Measurements from ENCODE around the gene ITPR2. TPM values are rescaled to one million over a fixed set of nuclear protein-coding genes. Genes with fewer than 3 reads are reported as not detected.
"Not testable (repeated sequence)": the region's sequence is repeated elsewhere in the genome, so short reads cannot be mapped to it uniquely, and the experiment has no call there.

ITPR2 gene
- polyA plus RNA-seq, 12 donors, result 2.6 to 10.1 (median 4.6) TPM; not detected in 1

DNA sequence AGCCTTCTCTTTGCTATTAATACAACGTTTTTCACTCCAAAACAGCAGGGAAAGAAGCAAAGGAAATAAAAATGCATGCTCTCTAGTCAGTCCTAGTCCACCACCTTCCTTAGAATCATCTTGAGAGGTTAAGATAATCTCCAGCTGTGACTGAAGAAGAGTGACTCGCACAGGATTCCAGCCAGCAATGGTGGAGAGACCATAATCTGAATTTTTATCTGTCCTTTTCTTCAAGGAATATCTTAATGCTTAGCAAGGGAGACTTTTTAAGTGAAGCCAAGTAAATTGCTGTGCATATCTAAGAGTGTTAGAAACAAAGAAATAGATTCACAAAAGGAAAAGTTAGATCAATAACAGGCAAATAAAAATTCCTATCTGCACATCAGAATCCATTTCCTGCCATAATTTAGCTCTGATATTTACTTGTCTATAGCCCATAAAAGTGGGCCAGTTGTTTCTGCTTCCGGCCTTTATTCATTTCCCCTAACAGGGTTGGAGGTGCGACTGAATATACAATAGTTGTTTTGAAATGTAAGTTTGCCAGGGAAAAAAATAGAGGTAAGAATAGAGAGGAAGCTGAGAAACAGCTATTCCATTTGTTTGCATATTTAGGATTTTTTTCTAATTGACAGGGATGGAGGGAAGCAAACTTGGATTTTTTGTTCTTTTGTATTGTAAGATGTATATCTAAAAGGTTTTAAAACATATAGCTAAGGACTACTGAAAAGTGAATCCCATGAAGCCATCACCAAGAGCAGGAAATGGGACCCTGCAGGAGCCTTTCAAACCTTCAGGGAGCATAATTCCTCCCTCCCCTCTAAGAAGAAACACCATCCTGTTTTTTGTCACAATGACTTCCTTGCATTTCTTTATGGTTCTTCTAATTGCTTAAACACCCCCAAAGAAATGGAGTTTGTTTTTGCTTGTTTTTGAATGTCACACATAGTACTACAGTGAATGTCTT lies 154.0 kb downstream of the ITPR2 start:
- no peak for DNase-seq

DNA sequence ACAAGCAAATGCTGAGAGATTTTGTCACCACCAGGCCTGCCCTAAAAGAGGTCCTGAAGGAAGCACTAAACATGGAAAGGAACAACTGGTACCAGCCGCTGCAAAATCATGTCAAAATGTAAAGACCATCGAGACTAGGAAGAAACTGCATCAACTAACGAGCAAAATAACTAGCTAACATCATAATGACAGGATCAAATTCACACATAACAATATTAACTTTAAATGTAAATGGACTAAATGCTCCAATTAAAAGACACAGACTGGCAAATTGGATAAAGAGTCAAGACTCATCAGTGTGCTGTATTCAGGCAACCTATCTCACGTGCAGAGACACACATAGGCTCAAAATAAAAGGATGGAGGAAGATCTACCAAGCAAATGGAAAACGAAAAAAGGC lies 161.5 kb downstream of the ITPR2 start:
- not testable (repeated sequence) for DNase-seq

DNA sequence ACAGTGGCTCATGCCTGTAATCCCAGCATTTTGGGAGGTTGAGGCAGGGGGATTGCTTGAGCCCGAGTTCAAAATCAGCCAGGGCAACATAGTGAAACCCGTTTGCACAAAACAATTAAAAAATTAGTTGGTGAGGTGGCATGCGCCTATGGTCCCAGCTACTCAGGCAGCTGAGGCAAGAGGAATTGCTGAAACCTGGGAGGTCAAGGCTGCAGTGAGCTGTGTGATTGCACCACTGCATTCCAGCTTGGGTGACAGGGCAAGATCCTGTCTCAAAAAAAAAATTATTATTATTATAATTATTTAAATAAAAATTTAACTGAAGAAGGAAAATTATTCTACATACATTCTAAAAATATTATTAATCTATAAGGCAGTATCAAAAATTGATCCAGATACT lies 164.1 kb downstream of the ITPR2 start:
- DNase-seq, result no peak

DNA sequence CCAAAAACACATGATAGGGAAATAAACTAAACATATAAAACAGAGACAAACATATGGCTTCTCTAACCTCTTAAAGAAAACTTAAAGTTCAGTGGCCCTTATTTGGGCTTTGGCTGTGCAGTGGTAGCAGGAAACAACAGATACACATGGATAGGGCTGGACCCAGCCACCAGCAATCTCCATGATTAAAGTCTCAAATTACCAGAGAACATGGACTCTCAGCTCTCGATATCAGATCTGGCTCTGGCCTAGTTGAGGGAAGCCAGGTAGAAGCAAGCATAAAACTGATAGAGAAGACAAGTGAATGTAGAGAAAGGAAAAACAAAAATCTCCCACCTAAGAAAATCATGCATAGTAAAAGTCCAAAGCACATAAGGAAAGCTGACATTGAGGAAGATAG lies 164.8 kb downstream of the ITPR2 start:
- no peak for DNase-seq

DNA sequence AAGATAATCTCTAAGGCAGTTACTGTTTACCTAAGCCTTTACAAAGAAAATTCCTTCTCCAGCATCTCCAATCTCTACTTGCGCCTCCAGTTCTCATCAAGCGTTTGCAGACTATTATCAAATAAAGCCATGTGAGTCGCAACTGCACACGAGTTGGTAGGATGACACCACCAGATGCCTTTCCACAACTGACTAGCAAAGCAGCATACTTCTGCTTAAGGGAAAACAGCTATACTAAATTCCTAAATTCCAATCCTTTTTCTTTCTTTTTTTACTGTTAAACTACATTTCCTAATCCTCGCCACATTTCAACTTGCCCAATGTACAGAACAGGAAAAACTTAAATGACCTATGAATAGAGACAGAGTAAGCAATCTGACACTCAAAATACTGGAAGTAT lies 166.7 kb downstream of the ITPR2 start:
- no peak for DNase-seq

DNA sequence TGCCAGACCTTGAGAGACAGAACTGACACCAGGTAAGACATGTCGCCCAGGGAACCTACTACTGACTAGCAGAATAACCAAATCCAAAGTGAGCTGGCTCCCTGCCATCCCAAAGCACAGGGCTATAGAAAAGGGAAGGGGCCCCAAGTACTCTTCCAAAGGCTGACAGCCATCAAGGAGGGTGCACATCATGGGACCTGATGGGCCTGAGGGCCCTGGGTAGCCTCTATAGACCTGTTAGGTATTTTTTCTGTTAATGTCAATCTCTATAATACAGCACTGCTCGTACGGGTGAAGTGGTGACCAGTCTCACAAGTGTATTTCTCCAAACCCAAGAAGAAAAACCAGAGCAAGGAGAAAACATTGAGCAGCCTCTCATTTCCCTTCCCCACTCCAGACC lies 171.6 kb downstream of the ITPR2 start:
- no peak for DNase-seq

DNA sequence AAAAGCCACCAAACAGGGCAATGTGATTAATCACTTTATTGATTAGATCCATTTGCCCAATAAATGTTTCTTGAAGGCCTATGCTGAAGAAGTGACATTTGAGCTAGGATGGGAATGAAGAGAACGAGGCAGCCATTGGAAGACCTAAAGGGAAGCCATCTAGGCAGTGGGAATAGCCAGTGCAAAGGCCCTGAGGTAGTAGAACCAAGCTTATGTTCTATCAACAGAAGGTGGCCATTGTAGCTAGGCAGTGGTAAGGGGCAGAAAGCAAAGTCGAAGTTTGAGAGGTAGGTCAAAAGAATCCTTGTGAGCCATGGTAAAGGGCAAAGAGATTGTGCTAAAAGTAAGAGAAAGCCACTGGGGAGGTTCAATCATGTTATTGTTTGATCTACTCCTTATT lies 173.1 kb downstream of the ITPR2 start:
- DNase-seq, result no peak

DNA sequence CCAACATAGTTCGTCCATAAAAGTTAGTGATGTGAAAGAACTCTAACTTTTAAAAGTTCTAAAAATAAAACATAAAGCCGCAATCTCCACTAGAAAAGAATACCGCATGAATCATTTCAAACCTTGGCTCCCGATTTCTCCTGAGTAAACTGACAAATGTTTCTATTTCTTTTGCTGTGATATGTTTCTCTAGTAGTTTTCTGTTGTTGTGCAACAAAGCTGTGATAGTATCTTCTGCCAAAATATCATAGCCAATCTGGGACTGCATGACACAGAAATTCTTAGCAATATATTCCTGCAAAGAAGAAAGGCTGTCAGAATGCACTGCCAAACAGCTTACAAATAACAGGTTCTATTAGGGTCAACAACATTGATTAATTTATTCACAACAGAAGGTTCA lies 174.0 kb downstream of the ITPR2 start:
- DNase-seq, result no peak

DNA sequence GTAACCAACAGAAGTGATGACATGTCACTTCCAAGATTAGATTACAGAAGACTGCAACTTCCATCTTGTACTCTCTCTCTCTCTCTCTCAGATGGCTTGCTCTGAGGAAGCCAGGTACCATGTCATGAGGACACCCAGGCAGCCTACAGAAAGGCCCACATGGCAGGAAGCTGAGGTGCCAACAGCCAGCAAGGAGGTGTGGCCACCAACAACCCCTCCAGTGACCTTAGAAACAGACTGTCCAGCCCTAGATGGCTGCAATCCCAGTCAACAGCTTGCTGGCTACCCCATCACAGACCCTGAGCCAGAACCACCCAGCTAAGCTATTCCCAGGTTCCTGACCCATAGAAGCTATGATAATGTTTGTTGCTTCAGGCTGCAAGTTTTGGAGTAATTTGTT lies 178.4 kb downstream of the ITPR2 start:
- DNase-seq, result no peak

DNA sequence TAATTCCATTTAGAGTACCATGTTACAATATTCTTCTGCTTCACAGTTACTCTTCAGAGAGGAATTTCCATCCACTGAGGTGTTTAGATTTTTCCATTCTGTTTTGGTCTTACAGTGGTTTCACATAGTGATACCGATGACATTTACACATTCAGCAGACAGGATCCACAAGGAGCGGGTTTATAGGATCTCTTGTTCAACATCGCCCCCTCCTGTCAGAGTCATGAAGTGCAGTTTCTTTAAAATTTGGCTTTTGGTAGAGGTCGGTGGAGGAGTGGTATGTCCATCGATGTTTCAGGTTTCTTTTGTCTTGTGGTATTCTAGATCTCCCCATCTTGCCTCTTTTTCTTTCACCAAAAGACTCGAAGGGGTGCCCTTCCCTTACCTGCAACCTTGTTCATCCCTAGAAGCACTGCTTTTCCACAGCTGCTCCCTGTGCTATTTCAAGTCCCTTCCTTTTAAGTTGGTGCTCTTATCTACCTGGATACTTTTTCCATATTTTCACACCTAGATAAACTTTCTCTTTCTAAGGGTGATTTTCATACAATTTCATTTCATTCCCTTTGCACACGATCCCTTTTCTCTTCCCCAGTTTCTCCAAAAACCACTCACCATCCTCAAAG lies 181.3 kb downstream of the ITPR2 start:
- DNase-seq, result peak; percentile 72

DNA sequence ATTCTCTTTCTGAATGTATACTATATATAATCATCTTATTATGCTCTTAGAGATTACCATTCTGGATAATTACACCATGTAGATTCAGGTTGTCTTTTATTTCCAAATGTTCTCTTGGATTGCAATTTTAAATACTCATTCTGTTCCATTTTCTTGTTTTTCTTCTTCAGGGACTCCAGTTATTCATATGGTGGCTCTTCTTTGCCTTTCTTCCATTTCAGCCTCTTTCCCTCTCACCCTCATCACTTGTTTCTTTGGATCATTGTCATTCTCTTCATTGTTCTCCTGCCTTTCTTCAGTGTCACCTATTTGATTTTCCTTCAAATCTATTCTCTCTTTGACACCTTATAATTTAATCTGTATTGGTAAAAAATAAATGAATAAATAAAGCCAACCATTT lies 182.0 kb downstream of the ITPR2 start:
- DNase-seq, result no peak

DNA sequence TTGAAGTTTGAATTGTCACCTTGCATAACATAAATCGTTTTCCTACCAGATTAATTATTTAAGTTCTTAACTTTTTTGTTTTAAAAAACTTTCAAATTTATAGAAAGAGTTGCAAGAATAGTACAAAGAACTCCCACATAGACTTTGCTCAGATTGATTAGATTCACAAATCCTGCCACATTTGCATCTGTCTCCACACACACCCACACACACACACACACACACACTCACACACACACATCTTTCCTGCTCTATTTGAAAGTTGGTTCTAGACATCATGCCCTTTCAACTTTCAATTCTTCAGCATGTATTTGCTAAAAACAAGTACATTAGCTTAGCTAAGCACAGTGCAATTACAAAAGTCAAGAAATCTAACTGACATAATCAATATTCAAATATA lies 184.0 kb downstream of the ITPR2 start:
- no peak for DNase-seq

DNA sequence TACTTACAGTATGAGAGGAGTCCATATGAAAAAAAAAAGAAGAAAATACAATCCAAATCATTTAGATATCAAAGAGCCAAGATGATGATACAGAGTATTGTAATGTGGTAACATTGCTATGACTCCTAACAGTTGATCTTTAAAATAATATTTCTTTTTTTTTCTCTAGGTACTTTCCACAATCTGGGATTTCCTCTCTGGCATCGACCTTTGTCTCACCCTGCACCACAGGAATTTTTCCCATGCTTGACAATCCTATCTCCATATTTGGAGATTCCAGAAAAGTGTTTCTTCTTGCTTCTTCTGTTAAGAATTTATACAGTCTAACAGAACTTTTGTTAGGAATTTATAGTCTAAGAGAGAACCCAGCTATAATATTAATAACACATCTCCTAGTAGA lies 184.4 kb downstream of the ITPR2 start:
- DNase-seq, result no peak

DNA sequence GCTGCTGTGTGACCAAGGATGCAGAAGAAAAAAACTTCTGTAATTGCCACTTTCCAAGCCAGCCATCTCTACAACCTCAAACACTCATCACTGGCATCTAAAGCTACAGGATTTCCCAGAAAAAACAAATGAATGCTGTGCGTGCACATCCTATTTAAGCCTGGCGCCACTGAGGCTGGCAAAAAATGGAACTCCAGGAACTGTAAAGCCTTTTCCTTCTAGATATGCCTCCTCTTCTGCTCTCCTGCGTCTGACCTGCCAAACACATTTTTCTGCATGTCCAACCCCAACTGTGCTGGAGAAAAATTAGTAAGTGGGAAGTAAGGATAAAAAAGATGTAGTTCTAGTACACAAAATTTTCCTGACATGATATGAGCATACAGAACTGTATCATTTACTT lies 184.9 kb downstream of the ITPR2 start:
- DNase-seq, result no peak

DNA sequence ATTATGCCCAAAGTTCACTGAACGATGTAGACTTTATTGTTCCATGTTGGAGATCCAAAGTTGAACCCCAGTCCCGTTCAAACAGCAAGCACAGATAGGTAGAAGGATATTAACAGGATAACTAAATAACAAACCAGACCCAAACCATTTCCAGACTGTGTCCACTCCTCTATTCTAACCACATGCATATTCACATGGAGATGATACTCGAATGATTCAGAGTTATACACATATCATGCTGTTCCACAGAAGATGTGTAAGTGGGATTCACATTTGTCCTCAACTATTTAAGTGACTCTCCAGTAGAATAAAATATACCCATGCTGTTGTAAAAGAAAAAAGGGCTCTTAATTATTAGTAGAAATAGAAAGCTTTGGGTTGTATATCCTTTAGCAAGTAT lies 185.9 kb downstream of the ITPR2 start:
- DNase-seq, result no peak

DNA sequence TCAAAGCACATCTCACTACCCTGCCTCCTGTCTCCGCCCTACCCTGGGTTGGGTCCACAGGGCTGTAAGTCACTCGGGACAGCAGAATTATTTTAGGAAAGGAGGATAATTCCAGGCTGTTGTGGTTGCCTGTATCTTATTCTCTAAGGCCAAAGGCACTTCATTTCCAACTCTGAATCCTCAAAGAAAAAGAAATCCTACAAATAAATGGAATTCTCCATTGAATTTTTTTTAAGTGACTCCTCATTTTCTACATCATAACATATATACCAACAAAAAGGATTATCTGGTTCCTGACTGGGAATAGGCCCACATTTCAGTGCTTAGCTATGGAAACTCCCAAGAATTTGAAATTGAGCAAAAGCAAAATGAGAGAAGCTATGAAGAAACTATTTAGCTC lies 186.4 kb downstream of the ITPR2 start:
- no peak for DNase-seq

DNA sequence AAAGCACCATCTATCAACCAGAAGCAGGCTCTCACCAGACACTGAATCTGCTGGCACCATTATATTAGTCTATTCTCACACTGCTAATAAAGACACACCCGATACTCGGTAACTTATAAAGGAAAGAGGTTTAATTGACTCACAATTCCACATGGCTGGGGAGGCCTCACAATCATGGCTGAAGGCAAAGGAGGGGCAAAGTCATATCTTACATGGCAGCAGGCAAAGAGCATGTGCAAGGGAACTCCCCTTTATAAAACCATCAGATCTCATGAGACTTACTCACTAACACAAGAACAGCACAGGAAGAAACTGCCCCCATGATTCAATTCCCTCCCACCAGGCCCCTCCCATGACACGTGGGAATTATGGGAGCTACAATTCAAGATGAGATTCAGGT lies 188.6 kb downstream of the ITPR2 start:
- DNase-seq, result not testable (repeated sequence)

DNA sequence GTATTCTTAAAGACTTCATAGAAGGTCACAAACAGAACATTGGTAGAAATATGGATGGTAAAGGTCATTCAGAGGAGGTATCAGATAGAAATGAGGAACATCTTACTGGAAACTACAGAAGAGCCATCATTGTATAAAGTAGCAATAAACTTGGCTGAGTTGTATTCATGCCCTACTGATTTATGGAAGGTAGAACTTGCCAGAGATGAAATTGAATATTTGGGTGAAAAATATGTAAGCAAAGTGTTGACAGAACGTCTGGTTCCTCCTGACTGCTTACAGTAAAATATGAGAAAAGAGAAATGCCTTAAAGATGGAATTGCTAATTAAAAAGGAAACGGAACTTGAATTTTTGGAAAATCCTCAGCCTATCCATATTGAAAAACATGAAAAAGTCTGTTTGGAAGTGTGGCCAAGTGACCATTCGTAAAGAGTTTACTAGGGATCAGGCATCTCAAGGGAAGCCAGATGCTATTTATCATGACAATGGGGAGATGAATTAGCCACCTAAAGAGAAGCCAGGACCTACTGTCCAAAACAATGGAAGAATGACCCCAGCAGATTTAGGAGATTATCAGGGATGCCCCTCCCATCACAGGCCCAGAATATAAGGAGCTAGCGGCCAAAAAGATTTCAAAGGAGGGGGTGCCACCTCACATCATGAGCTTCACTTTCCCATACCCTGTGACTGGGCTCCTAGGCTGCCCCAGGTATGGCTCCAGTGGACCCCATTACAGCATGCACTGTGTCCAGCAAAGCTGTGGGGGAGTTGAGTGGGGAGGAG lies 189.3 kb downstream of the ITPR2 start:
- DNase-seq, result no peak

DNA sequence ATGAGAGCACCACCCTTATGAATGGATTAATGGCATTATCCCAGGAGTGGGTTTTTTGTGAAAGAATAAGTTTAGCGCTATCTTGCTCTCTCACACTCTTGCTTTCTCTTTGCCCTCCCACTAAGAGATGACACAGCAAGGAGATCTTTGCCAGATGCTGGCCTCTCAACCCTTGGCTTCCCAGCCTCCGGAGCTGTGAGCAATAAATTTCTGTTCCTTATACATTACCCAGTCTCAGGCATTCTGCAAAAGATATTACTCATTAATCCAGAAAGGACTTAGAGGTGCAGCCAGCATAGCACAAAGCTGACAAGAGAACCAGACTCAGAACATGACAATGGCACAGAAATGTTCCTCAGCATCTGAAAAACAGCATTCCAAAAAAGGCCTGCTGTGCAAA lies 190.6 kb downstream of the ITPR2 start:
- no peak for DNase-seq

DNA sequence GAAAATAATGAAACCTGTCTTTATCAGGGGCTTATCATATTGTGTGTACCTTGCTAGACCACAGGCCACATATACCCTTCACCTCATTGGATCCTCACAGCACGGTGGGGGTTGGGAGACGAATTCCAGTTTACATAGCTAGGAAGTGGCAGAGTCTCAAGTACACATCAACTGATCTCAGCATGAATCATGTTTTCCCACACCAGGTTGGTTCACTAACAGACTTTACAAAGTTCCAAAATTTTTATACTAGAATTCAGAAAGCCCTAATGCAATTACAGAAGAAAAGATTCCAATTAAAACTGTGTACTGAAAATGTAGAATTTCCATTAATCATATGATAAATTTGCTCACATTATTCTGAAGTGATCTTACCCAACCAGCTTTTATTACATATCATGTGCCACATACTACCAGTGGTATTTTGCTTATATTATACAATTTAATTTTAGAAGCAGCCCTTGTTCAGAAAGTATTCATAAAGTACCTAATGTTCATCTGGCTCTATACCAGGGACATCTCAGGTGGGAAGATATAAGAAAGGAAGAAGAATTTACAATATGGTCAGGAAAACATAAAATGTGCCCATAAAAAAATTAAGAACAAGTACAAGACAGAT lies 196.2 kb downstream of the ITPR2 start:
- no peak for DNase-seq

DNA sequence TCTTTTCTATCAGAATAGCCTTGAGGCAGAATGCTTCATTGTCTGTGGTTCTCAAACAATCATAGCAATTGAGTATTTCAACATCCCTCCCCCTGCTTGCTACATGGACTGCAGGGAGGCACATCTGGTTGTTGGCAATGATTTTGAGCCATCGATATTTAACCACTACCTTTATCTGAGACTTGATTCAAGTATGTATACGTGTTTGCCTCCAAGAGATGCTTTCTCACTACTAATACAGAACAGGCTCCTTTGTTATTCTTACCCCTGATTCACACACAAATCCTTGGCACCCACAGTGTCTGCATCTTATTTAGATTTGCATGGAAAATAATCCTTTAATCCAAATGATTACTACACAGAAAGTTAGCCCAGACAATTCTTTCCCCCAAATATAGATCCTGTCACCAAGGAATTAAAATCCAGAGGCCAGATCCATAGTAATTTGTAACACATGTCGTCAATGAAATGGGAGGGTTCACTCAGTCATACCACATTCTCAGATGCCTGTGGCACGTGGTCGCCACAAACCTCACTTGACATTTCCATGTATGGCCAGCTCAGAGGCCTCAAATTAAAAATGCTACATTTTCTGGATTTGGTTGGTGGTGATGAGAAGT lies 199.3 kb downstream of the ITPR2 start:
- no peak for DNase-seq

DNA sequence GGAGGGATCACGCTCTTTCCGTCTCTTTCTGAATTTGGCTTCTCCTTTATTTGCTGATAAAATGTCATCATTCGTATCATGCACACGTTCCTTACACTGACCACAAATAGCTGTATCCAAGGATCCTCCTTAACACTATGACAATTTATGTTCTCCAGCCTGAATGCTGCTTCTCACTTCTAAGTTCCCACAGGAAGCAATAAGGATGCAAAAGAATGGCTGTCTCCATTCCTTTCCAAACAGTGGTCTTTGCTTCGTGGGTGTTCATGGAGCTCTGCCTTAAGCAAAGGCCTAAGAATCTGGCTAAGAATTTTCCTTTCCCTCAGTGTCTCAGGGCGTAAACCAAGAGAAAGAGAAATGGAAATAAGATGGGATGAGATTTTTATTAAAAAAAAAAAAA lies 200.2 kb downstream of the ITPR2 start:
- no peak for DNase-seq
